Activated effector memory CD4-positive, alpha-beta T cell treated with anti-CD3 and anti-CD28 coated beads, Interleukin-2, amount 50 U/mL, for 16 hours (primary cell): Measurements from ENCODE around the gene NUAK2.

ENCODE experiments used
- DNase-seq: peaks from one replicate; pipeline ENCODE4 v3.0.0-alpha.2; 2020

NUAK2 gene

GRCh38 chr1:205270764-205271163 is 50.8 kb downstream of the NUAK2 start:
- no peak for DNase-seq

- no peak for DNase-seq
These were observed 51.3 kb downstream of the NUAK2 start for GRCh38 chr1:205270271-205270670.

- DNase-seq: no peak
These were observed 51.8 kb downstream of the NUAK2 start for GRCh38 chr1:205269711-205270110.

GRCh38 chr1:205268846-205269680 is 52.5 kb downstream of the NUAK2 start:
- no peak for DNase-seq

- no peak for DNase-seq
These were observed 54.1 kb downstream of the NUAK2 start for GRCh38 chr1:205267306-205267902.

GRCh38 chr1:205266611-205267305 is 54.8 kb downstream of the NUAK2 start:
- no peak for DNase-seq

GRCh38 chr1:205263580-205264190 is 57.9 kb downstream of the NUAK2 start:
- DNase-seq: no peak

GRCh38 chr1:205262731-205263171 is 58.8 kb downstream of the NUAK2 start:
- no peak for DNase-seq

GRCh38 chr1:205261946-205262691 is 59.4 kb downstream of the NUAK2 start:
- DNase-seq: no peak

GRCh38 chr1:205260948-205261732 is 60.4 kb downstream of the NUAK2 start:
- no peak for DNase-seq

- DNase-seq: no peak
These were observed 61.5 kb downstream of the NUAK2 start for GRCh38 chr1:205259998-205260397.

- no peak for DNase-seq
These were observed 62.2 kb downstream of the NUAK2 start for GRCh38 chr1:205259324-205259832.

GRCh38 chr1:205258719-205259118 is 62.8 kb downstream of the NUAK2 start:
- DNase-seq: no peak

- DNase-seq: no peak
These were observed 63.3 kb downstream of the NUAK2 start for GRCh38 chr1:205258261-205258691.

GRCh38 chr1:205257735-205258134 is 63.8 kb downstream of the NUAK2 start:
- no peak for DNase-seq

GRCh38 chr1:205256951-205257625 is 64.5 kb downstream of the NUAK2 start:
- no peak for DNase-seq

- peak; percentile 92 for DNase-seq
These were observed 65.4 kb downstream of the NUAK2 start for GRCh38 chr1:205255941-205256780.
